Lung (tissue), 12 donors: ENCODE results near the gene GNG2. TPM values are rescaled to one million over a fixed set of nuclear protein-coding genes. Genes with fewer than 3 reads are reported as not detected.

Experiments used
- ATAC-seq: fragments of 200-7000 bp; cut with Tn5 transposase; one replicate; pipeline ENCODE4 v1.9.1; 2020; ENCODE audit warnings: moderate number of reproducible peaks; ENCODE audit not compliant: insufficient read depth, low FRiP score
- DNase-seq, 3 donors: peaks; one replicate each; pipeline ENCODE4 v3.0.0-alpha.2; 2013 to 2017
- H3K27ac ChIP-seq, 2 donors: one replicate each; pipeline ENCODE4 v1.5.1; 2013; ENCODE audit warnings: mild to moderate bottlenecking in 2 of 2, moderate library complexity in 2 of 2, control low read depth in 1 of 2, inconsistent platforms in 1 of 2, low read depth in 1 of 2, low read length in 1 of 2
- H3K27me3 ChIP-seq, 3 donors: one replicate each; pipeline ENCODE4 v1.5.1; 2013; ENCODE audit warnings: low read length in 2 of 3; ENCODE audit not compliant: control insufficient read depth in 3 of 3, insufficient read depth in 3 of 3
- H3K36me3 ChIP-seq, 4 donors: one replicate each; pipeline ENCODE4 v1.5.1; 2013; ENCODE audit warnings: low read length in 4 of 4, mild to moderate bottlenecking in 1 of 4, moderate library complexity in 1 of 4; ENCODE audit not compliant: control insufficient read depth in 4 of 4, insufficient read depth in 4 of 4
- H3K4me1 ChIP-seq, 5 donors: one replicate each; pipeline ENCODE4 v1.5.1; 2013; ENCODE audit warnings: low read length in 5 of 5, mild to moderate bottlenecking in 2 of 5, moderate library complexity in 1 of 5; ENCODE audit not compliant: control insufficient read depth in 5 of 5, insufficient read depth in 5 of 5
- H3K4me3 ChIP-seq: one replicate; pipeline ENCODE4 v1.5.1; 2013; ENCODE audit warnings: mild to moderate bottlenecking, control low read depth, moderate library complexity
- H3K9ac ChIP-seq, 2 donors: one replicate each; pipeline ENCODE4 v1.5.1; 2013; ENCODE audit warnings: low read length in 2 of 2, control low read depth in 1 of 2; ENCODE audit not compliant: insufficient read depth in 1 of 2
- H3K9me3 ChIP-seq, 4 donors: one replicate each; pipeline ENCODE4 v1.5.1; 2013; ENCODE audit warnings: low read length in 3 of 4, mild to moderate bottlenecking in 1 of 4, moderate library complexity in 1 of 4; ENCODE audit not compliant: control insufficient read depth in 4 of 4, insufficient read depth in 3 of 4
- CTCF ChIP-seq: IDR thresholded peaks from 2 replicates; pipeline ENCODE4 v1.5.1; 2012; ENCODE audit warnings: mild to moderate bottlenecking; ENCODE audit errors: control extremely low read depth, extremely low read depth
- WGBS, 2 donors: extraction: QIAGEN DNeasy Blood & Tissue Kit; methylation state at CpG; one replicate each; pipeline ENCODE4 v1.1.7; 2013; 5-methylcytosine and 5-hydroxymethylcytosine counted together
- polyA plus RNA-seq, 2 donors: library from polyadenylated mRNA; stranded (reverse); fragments of 200-250 nt; gene quantifications; one replicate each; pipeline ENCODE4 v1.2.1, GENCODE V29; 2013
- total RNA-seq, 2 donors: library from RNA; depleted of rRNA in 1 of 2; stranded (reverse); fragments of >200 nt in 1 of 2; gene quantifications; one replicate each; pipeline ENCODE4 v1.2.1, GENCODE V29; 2014 to 2021
- donor health status: control.
- donor health status: control.
- donor health status: Bipolar disorder and iron deficiency.
- donor health status: healthy.
- donor health status: DM: yes; HTN: yes; CAD: no.

Gene GNG2
- total and polyA plus RNA-seq, 4 donors, result 3.7 to 42.3 (median 21.5) TPM

GRCh38 chr14:51817326-51817725 is 43.1 kb upstream of the GNG2 start:
- no peaks in the 10 kb centered on the region for H3K9me3 ChIP-seq
- WGBS, 2 donors, result 85 to 94% methylated on average over 2 of the region's 2 CpGs
- H3K27ac ChIP-seq, result no peak overlapping the region
- H3K27me3 ChIP-seq, result no peaks in the 10 kb centered on the region
- no peak overlapping the region for H3K4me3 ChIP-seq
- ATAC-seq (no peak), DNase-seq (no peak)
- H3K4me1 ChIP-seq, result peaks cover 0 to 11% (median 3%) of the 10 kb centered on the region in 5 donors
- no peak for TF ChIP-seq CTCF
- H3K9ac ChIP-seq, result no peak overlapping the region
- H3K36me3 ChIP-seq, result no peaks in the 10 kb centered on the region

GRCh38 chr14:51818748-51819380 is 41.5 kb upstream of the GNG2 start:
- no peak for TF ChIP-seq CTCF
- no peak for ATAC-seq

GRCh38 chr14:51821822-51822221 is 38.6 kb upstream of the GNG2 start:
- H3K4me1 ChIP-seq, result peaks cover 0 to 17% (median 5%) of the 10 kb centered on the region in 5 donors
- H3K27me3 ChIP-seq, result no peaks in the 10 kb centered on the region
- no peak for TF ChIP-seq CTCF
- H3K9ac ChIP-seq, result no peak overlapping the region
- no peak overlapping the region for H3K27ac ChIP-seq
- H3K9me3 ChIP-seq, result no peaks in the 10 kb centered on the region
- no peaks in the 10 kb centered on the region for H3K36me3 ChIP-seq
- H3K4me3 ChIP-seq, result no peak overlapping the region
- peak in 2 of 3 donors; percentile 39 to 65 for DNase-seq
- ATAC-seq, result no peak

More at GRCh38 chr14:51818748-51819380, 41.5 kb upstream of the GNG2 start:
- Histone ChIP-seq H3K9me3 (no peaks in the 10 kb centered on the region), H3K27me3 (no peaks in the 10 kb centered on the region), H3K9ac (no peak overlapping the region), H3K27ac (no peak overlapping the region), H3K4me3 (no peak overlapping the region), H3K4me1 (peaks cover 0 to 17% (median 5%) of the 10 kb centered on the region in 5 donors), H3K36me3 (no peaks in the 10 kb centered on the region)
- DNase-seq, result no peak
- WGBS, 2 donors, result 86 to 90% methylated on average over 9 of the region's 9 CpGs

GRCh38 chr14:51822499-51822898 is 37.9 kb upstream of the GNG2 start:
- ATAC-seq (no peak), DNase-seq (no peak)
- Histone ChIP-seq H3K9ac (no peak overlapping the region), H3K36me3 (no peaks in the 10 kb centered on the region), H3K27me3 (no peaks in the 10 kb centered on the region), H3K4me1 (peaks cover 0 to 17% (median 5%) of the 10 kb centered on the region in 5 donors), H3K4me3 (no peak overlapping the region), H3K9me3 (no peaks in the 10 kb centered on the region), H3K27ac (no peak overlapping the region)
- 63 to 76% methylated on average over 2 of the region's 2 CpGs for WGBS, 2 donors
- no peak for TF ChIP-seq CTCF
